IMR-90 (cell line): ENCODE measurements around the gene PRKCA. TPM values are rescaled to one million over a fixed set of nuclear protein-coding genes. Genes with fewer than 3 reads are reported as not detected.

Experiments
- ATAC-seq: fragments of 200-7000 bp; cut with Tn5 transposase; 2 replicates; pipeline ENCODE4 v1.9.1; 2020; ENCODE audit warnings: low read depth, mild to moderate bottlenecking, moderate library complexity
- BruUV-seq: library from RNA; stranded (reverse); fragments of 400-500 nt; replicated peaks from 2 replicates; lab custom pipeline; 2021; lab: Mats Ljungman, UMichigan
- CTCF ChIA-PET: fragments of 300-600 bp; formaldehyde crosslinking; extraction: SDS; loops from one replicate; lab custom pipeline; 2021; ENCODE audit warnings: antibody characterized with exemption; lab: Yijun Ruan, JAX
- POLR2A ChIA-PET: fragments of 300-600 bp; sonication (Branson Sonifier 250); formaldehyde crosslinking; loops from one replicate; lab custom pipeline; 2022; ENCODE audit warnings: antibody characterized with exemption; ENCODE audit not compliant: unreplicated experiment; lab: Charles Lee
- DNase-seq: peaks from one replicate; pipeline ENCODE4 v3.0.0; 2013
- H2AFZ ChIP-seq: replicated peaks from 2 replicates; pipeline ENCODE3; 2013; ENCODE audit warnings: low read length, mild to moderate bottlenecking; ENCODE audit not compliant: poor library complexity
- H2AK5ac ChIP-seq: 2 replicates; pipeline ENCODE4 v1.6.1; 2013; ENCODE audit warnings: low read depth, low read length, inconsistent platforms
- H2AK9ac ChIP-seq: replicated peaks from 2 replicates; pipeline ENCODE3; 2013; ENCODE audit warnings: mild to moderate bottlenecking, low read depth, low read length, moderate library complexity; ENCODE audit not compliant: poor library complexity
- H2BK120ac ChIP-seq: 2 replicates; pipeline ENCODE4 v1.6.1; 2013; ENCODE audit warnings: low read depth, low read length, inconsistent platforms
- H2BK15ac ChIP-seq: 3 replicates; pipeline ENCODE4 v1.6.1; 2013; ENCODE audit warnings: low read depth, low read length, inconsistent platforms
- H2BK20ac ChIP-seq: 2 replicates; pipeline ENCODE4 v1.6.1; 2013; ENCODE audit warnings: low read depth, mild to moderate bottlenecking, inconsistent platforms, low read length, moderate library complexity
- H2BK5ac ChIP-seq: 2 replicates; pipeline ENCODE4 v1.6.1; 2013; ENCODE audit warnings: mild to moderate bottlenecking, low read depth, low read length, inconsistent platforms; ENCODE audit not compliant: poor library complexity, severe bottlenecking
- H3K14ac ChIP-seq: replicated peaks from 2 replicates; pipeline ENCODE4 v1.6.1; 2013; ENCODE audit warnings: low read depth, low read length, inconsistent platforms
- H3K18ac ChIP-seq: 2 replicates; pipeline ENCODE4 v1.6.1; 2013; ENCODE audit warnings: low read depth, low read length, control low read depth
- H3K23ac ChIP-seq: 2 replicates; pipeline ENCODE4 v1.6.1; 2013; ENCODE audit warnings: low read depth, low read length, inconsistent platforms
- H3K27ac ChIP-seq: 2 replicates; pipeline ENCODE4 v1.5.1; 2013; ENCODE audit warnings: mild to moderate bottlenecking, control low read depth, low read length; ENCODE audit not compliant: insufficient read depth
- H3K27me3 ChIP-seq: 2 replicates; pipeline ENCODE4 v1.6.1; 2013; ENCODE audit warnings: low read length; ENCODE audit not compliant: control insufficient read depth, insufficient read depth
- H3K36me3 ChIP-seq: 2 replicates; pipeline ENCODE4 v1.6.1; 2013; ENCODE audit warnings: low read length, mixed read lengths; ENCODE audit not compliant: control insufficient read depth, insufficient read depth
- H3K4ac ChIP-seq: 2 replicates; pipeline ENCODE4 v1.6.1; 2013; ENCODE audit warnings: low read depth, low read length, inconsistent platforms
- H3K4me1 ChIP-seq: 2 replicates; pipeline ENCODE4 v1.6.1; 2013; ENCODE audit warnings: low read length, mixed read lengths; ENCODE audit not compliant: control insufficient read depth, insufficient read depth
- H3K4me2 ChIP-seq: 2 replicates; pipeline ENCODE4 v1.6.1; 2013; ENCODE audit warnings: low read depth, mild to moderate bottlenecking, control low read depth, low read length, moderate library complexity
- H3K4me3 ChIP-seq: 2 replicates; pipeline ENCODE4 v1.5.1; 2013; ENCODE audit warnings: low read depth, mild to moderate bottlenecking, control low read depth, low read length, moderate library complexity; ENCODE audit not compliant: insufficient read depth
- H3K56ac ChIP-seq: 2 replicates; pipeline ENCODE4 v1.6.1; 2013; ENCODE audit warnings: low read length, inconsistent platforms; ENCODE audit not compliant: insufficient read depth; ENCODE audit errors: extremely low read depth
- H3K79me1 ChIP-seq, 2 experiments: 2 replicates each; pipeline ENCODE4 v1.6.1; 2013; ENCODE audit warnings: low read length in 2 of 2, inconsistent platforms in 1 of 2, low read depth in 1 of 2
- H3K9ac ChIP-seq: 2 replicates; pipeline ENCODE4 v1.6.1; 2013; ENCODE audit warnings: low read depth, low read length, control low read depth
- H3K9me1 ChIP-seq: 2 replicates; pipeline ENCODE4 v1.6.1; 2013; ENCODE audit warnings: low read length, inconsistent platforms; ENCODE audit not compliant: insufficient read depth
- H3K9me3 ChIP-seq: 2 replicates; pipeline ENCODE4 v1.6.1; 2013; ENCODE audit warnings: low read length; ENCODE audit not compliant: control insufficient read depth, insufficient read depth
- H4K20me1 ChIP-seq: 2 replicates; pipeline ENCODE4 v1.6.1; 2013; ENCODE audit warnings: low read length, inconsistent platforms; ENCODE audit not compliant: insufficient read depth
- H4K5ac ChIP-seq: 2 replicates; pipeline ENCODE4 v1.6.1; 2013; ENCODE audit warnings: mild to moderate bottlenecking, low read depth, low read length, control low read depth
- H4K8ac ChIP-seq, 2 experiments: 2 replicates each; pipeline ENCODE4 v1.6.1; 2013; ENCODE audit warnings: low read depth in 2 of 2, low read length in 2 of 2, control low read depth in 1 of 2, inconsistent platforms in 1 of 2
- H4K91ac ChIP-seq: 2 replicates; pipeline ENCODE4 v1.6.1; 2013; ENCODE audit warnings: low read depth, low read length, inconsistent platforms; ENCODE audit not compliant: insufficient read depth
- BHLHE40 ChIP-seq: fragments of 150-350 bp; IDR thresholded peaks from 2 replicates; pipeline ENCODE4 v1.6.1; 2016; ENCODE audit warnings: mild to moderate bottlenecking, low read depth, low read length
- CEBPB ChIP-seq: IDR thresholded peaks from 2 replicates; pipeline ENCODE4 v1.6.1; 2012; ENCODE audit warnings: low read depth, low read length, improper control_type of control experiment
- CHD1 ChIP-seq: IDR thresholded peaks from 2 replicates; pipeline ENCODE4 v1.6.1; 2012; ENCODE audit warnings: low read depth, low read length, improper control_type of control experiment
- CTCF ChIP-seq: conservative IDR thresholded peaks from 2 replicates; pipeline ENCODE4 v1.5.1; 2012; ENCODE audit warnings: mild to moderate bottlenecking, low read depth, low read length, improper control_type of control experiment
- ELK1 ChIP-seq: fragments of 150-350 bp; IDR thresholded peaks from 2 replicates; pipeline ENCODE4 v1.6.1; 2016; ENCODE audit warnings: low read depth, mild to moderate bottlenecking, low read length, moderate library complexity, borderline replicate concordance
- FOS ChIP-seq: fragments of 150-350 bp; IDR thresholded peaks from 2 replicates; pipeline ENCODE4 v1.6.1; 2016; ENCODE audit warnings: low read depth, low read length
- MAFK ChIP-seq: IDR thresholded peaks from 2 replicates; pipeline ENCODE4 v1.6.1; 2012; ENCODE audit warnings: low read depth, low read length, improper control_type of control experiment
- MAZ ChIP-seq: IDR thresholded peaks from 2 replicates; pipeline ENCODE4 v1.6.1; 2012; ENCODE audit warnings: low read depth, mild to moderate bottlenecking, low read length, improper control_type of control experiment, moderate library complexity, borderline replicate concordance
- MXI1 ChIP-seq: IDR thresholded peaks from 2 replicates; pipeline ENCODE4 v1.6.1; 2012; ENCODE audit warnings: low read depth, mild to moderate bottlenecking, low read length, moderate library complexity, borderline replicate concordance
- NFE2L2 ChIP-seq: fragments of 150-350 bp; IDR thresholded peaks from 2 replicates; pipeline ENCODE4 v1.6.1; 2016; ENCODE audit warnings: low read depth, mild to moderate bottlenecking, low read length
- POLR2A ChIP-seq: IDR thresholded peaks from 2 replicates; pipeline ENCODE4 v1.6.1; 2012; ENCODE audit warnings: mild to moderate bottlenecking, low read depth, low read length
- RAD21 ChIP-seq: IDR thresholded peaks from 2 replicates; pipeline ENCODE4 v1.6.1; 2012; ENCODE audit warnings: low read length, improper control_type of control experiment
- RCOR1 ChIP-seq: IDR thresholded peaks from 2 replicates; pipeline ENCODE4 v1.6.1; 2012; ENCODE audit warnings: mild to moderate bottlenecking, low read length, improper control_type of control experiment; ENCODE audit not compliant: insufficient replicate concordance
- RFX5 ChIP-seq: IDR thresholded peaks from 2 replicates; pipeline ENCODE4 v1.8.0; 2012; ENCODE audit warnings: low read depth, mild to moderate bottlenecking, low read length, moderate library complexity
- SMC3 ChIP-seq: fragments of 150-350 bp; IDR thresholded peaks from 2 replicates; pipeline ENCODE4 v1.6.1; 2016; ENCODE audit warnings: low read depth, mild to moderate bottlenecking, antibody characterized with exemption, low read length, moderate library complexity
- USF2 ChIP-seq: fragments of 150-350 bp; IDR thresholded peaks from 2 replicates; pipeline ENCODE4 v1.6.1; 2017; ENCODE audit warnings: mild to moderate bottlenecking, antibody characterized with exemption, low read length, low read depth
- WGBS, 2 experiments: methylation state at CpG; one replicate each; pipeline versions ENCODE4 v1.1.5 to v1.1.7; 2013; ENCODE audit warnings: missing lambda C conversion rate in 2 of 2; ENCODE audit not compliant: insufficient read length in 1 of 2; ENCODE audit errors: extremely low coverage in 2 of 2; 5-methylcytosine and 5-hydroxymethylcytosine counted together
- dilution Hi-C: fragments of 300-500 bp; cut with HindIII; formaldehyde crosslinking; loops from one replicate; pipeline ENCODE4 v1.14.3; 2018; ENCODE audit warnings: low sequenced_read_pairs; ENCODE audit not compliant: unreplicated experiment
- in situ Hi-C: fragments of 300-500 bp; cut with MboI; formaldehyde crosslinking; loops from 3 replicates; pipeline ENCODE4 v1.14.3; 2019; ENCODE audit warnings: low sequenced_read_pairs, inconsistent platforms, mixed read lengths
- intact Hi-C: fragments of 100-400 bp; cut with micrococcal nuclease; formaldehyde crosslinking; loops from 2 replicates; pipeline ENCODE4 v1.10.0; 2022
- polyA plus RNA-seq, 3 experiments: library from polyadenylated mRNA; depleted of rRNA; stranded (reverse); fragments of >200 nt; gene quantifications; 2 replicates each; pipeline ENCODE4 v1.2.3, GENCODE V29; 2012; ENCODE audit warnings: low replicate concordance in 1 of 3
- total RNA-seq: library from RNA; depleted of rRNA; stranded (reverse); fragments of >200 nt; gene quantifications from 2 replicates; pipeline ENCODE4 v1.2.3, GENCODE V29; 2012

The PRKCA gene
- total and polyA plus RNA-seq, 2 of the 4 experiments (the other 2 are of a cell fraction), result 31.0 to 46.0 TPM

- H3K36me3 ChIP-seq, result peaks cover 54% of the 10 kb centered on the region
- H4K8ac ChIP-seq, result no peak overlapping the region
- H3K9me3 ChIP-seq, result no peaks in the 10 kb centered on the region
- H3K9me1 ChIP-seq, result peaks cover 4% of the 10 kb centered on the region; the same call in 1 of the 2 replicates
- no peaks in the 10 kb centered on the region; the same call in 1 of the 2 replicates for H4K20me1 ChIP-seq
- H3K4me1 ChIP-seq, result no peaks in the 10 kb centered on the region; the same call in none of the 2 replicates
- H2AK5ac ChIP-seq, result no peak overlapping the region
- no peak overlapping the region for H2BK15ac ChIP-seq
- no peak overlapping the region for H3K4me3 ChIP-seq
- no TSS peak for BruUV-seq
- no peak overlapping the region for H3K23ac ChIP-seq
- no peak for TF ChIP-seq MAFK
- no peak for TF ChIP-seq POLR2A
- no peak for TF ChIP-seq RFX5
- no peak for TF ChIP-seq BHLHE40
- no peak for TF ChIP-seq FOS
- no peak for TF ChIP-seq CHD1
- no peak for TF ChIP-seq RAD21
- TF ChIP-seq USF2, result no peak
- no peak for TF ChIP-seq MAZ
- no peak for TF ChIP-seq ELK1
- TF ChIP-seq CEBPB, result no peak
- no peak for TF ChIP-seq CTCF
- no peak for TF ChIP-seq MXI1
- TF ChIP-seq NFE2L2, result no peak
- TF ChIP-seq SMC3, result no peak
- no peak for TF ChIP-seq RCOR1
- no peak overlapping the region for H4K5ac ChIP-seq
- no peak overlapping the region for H3K56ac ChIP-seq
- no peak overlapping the region for H2AK9ac ChIP-seq
- ATAC-seq (no peak), DNase-seq (no peak)
- no peak overlapping the region for H2AFZ ChIP-seq
- no peak overlapping the region for H4K91ac ChIP-seq
- H3K27me3 ChIP-seq, result no peaks in the 10 kb centered on the region
- POLR2A ChIA-PET, result no interaction called here
- H3K9ac ChIP-seq, result no peak overlapping the region
- H3K4me2 ChIP-seq, result no peak overlapping the region
- H2BK20ac ChIP-seq, result no peak overlapping the region; the same call in 1 of the 2 replicates
- intact Hi-C loops (no loop called here), in situ Hi-C loops (no loop called here), dilution Hi-C loops (no loop called here)
- H3K4ac ChIP-seq, result no peak overlapping the region
- H3K18ac ChIP-seq, result no peak overlapping the region
- H2BK120ac ChIP-seq, result no peak overlapping the region
- H3K79me1 ChIP-seq, result peaks cover 0 to 3% of the 10 kb centered on the region in 2 experiments; a peak in 1 of 4 replicates
- no peak overlapping the region for H3K27ac ChIP-seq
- H3K14ac ChIP-seq, result no peak overlapping the region
- CTCF ChIA-PET, result no interaction called here
- no CpG with 5 or more reads among the region's 11 CpGs for WGBS, 2 experiments
- no peak overlapping the region for H2BK5ac ChIP-seq
Measured at GRCh38 chr17:66790501-66791061, 488.2 kb downstream of the PRKCA start.
